H1 (cell line): Measurements from ENCODE around the gene SEC14L5. TPM values are rescaled to one million over a fixed set of nuclear protein-coding genes. Genes with fewer than 3 reads are reported as not detected.

ENCODE experiments used
- CTCF ChIA-PET: fragments of 300-600 bp; sonication (Branson Sonifier 250); formaldehyde crosslinking; loops from one replicate; lab custom pipeline; 2021; ENCODE audit not compliant: partially characterized antibody; lab: Charles Lee
- POLR2A ChIA-PET: fragments of 300-600 bp; sonication (Branson Sonifier 250); formaldehyde crosslinking; loops from one replicate; lab custom pipeline; 2021; ENCODE audit warnings: inconsistent platforms; ENCODE audit not compliant: partially characterized antibody; lab: Charles Lee
- DNase-seq, 2 experiments: peaks; one replicate each; pipeline versions ENCODE4 v3.0.0 to v3.0.0-alpha.2; 2010 to 2022; ENCODE audit warnings: low spot score in 2 of 2, low read depth in 1 of 2, mixed read lengths in 1 of 2
- FAIRE-seq: peaks from 2 replicates; lab custom pipeline; 2011; peaks lifted over from hg19 to GRCh38; lab: Jason Lieb, UNC
- H2AFZ ChIP-seq: 2 replicates; pipeline ENCODE4 v1.8.1; 2012; ENCODE audit warnings: low read length, inconsistent platforms
- H2AK5ac ChIP-seq: 2 replicates; pipeline ENCODE4 v1.6.1; 2013; ENCODE audit warnings: low read depth, low read length
- H2BK120ac ChIP-seq: replicated peaks from 2 replicates; pipeline ENCODE3; 2013; ENCODE audit warnings: low read depth, low read length, inconsistent platforms
- H2BK12ac ChIP-seq: 2 replicates; pipeline ENCODE4 v1.6.1; 2013; ENCODE audit warnings: low read depth, low read length
- H2BK15ac ChIP-seq: 2 replicates; pipeline ENCODE4 v1.6.1; 2013; ENCODE audit warnings: low read length
- H2BK20ac ChIP-seq: 2 replicates; pipeline ENCODE4 v1.6.1; 2013; ENCODE audit warnings: low read length
- H2BK5ac ChIP-seq: 2 replicates; pipeline ENCODE4 v1.6.1; 2013; ENCODE audit warnings: low read depth, low read length
- H3K14ac ChIP-seq: 2 replicates; pipeline ENCODE4 v1.6.1; 2013; ENCODE audit warnings: inconsistent platforms; ENCODE audit not compliant: insufficient read length
- H3K18ac ChIP-seq: 2 replicates; pipeline ENCODE4 v1.6.1; 2013; ENCODE audit warnings: low read length; ENCODE audit errors: extremely low read depth
- H3K23ac ChIP-seq: 2 replicates; pipeline ENCODE4 v1.6.1; 2013; ENCODE audit warnings: inconsistent platforms; ENCODE audit not compliant: insufficient read length
- H3K23me2 ChIP-seq: 2 replicates; pipeline ENCODE4 v1.6.1; 2013; ENCODE audit warnings: low read depth, low read length
- H3K27ac ChIP-seq: 2 replicates; pipeline ENCODE4 v1.6.1; 2011; ENCODE audit warnings: low read depth, low read length, inconsistent platforms
- H3K27me3 ChIP-seq, 4 experiments: replicated peaks in 1 of 4; 1 replicate in 1 of 4; 2 replicates in 3 of 4; pipeline versions ENCODE4 v1.6.1 to v1.8.1; 2011 to 2013; ENCODE audit warnings: low read length in 3 of 4, mild to moderate bottlenecking in 3 of 4, inconsistent platforms in 2 of 4, mixed read lengths in 2 of 4, moderate library complexity in 1 of 4; ENCODE audit not compliant: control insufficient read depth in 3 of 4, insufficient read depth in 3 of 4; ENCODE audit errors: extremely low read depth in 1 of 4
- H3K36me3 ChIP-seq, 4 experiments: 2 replicates each; pipeline versions ENCODE4 v1.6.1 to v1.8.1; 2011 to 2013; ENCODE audit warnings: mild to moderate bottlenecking in 4 of 4, low read length in 3 of 4, moderate library complexity in 2 of 4, control low read depth in 1 of 4, inconsistent platforms in 1 of 4; ENCODE audit not compliant: insufficient read depth in 4 of 4, control insufficient read depth in 2 of 4
- H3K4ac ChIP-seq: replicated peaks from 2 replicates; pipeline ENCODE3; 2013; ENCODE audit warnings: low read length, low read depth, mixed read lengths, inconsistent platforms; ENCODE audit not compliant: insufficient read length
- H3K4me1 ChIP-seq, 4 experiments: replicated peaks in 1 of 4; 1 replicate in 1 of 4; 2 replicates in 3 of 4; pipeline versions ENCODE4 v1.6.1 to v1.8.1; 2011 to 2013; ENCODE audit warnings: low read length in 3 of 4, inconsistent platforms in 2 of 4, mixed read lengths in 1 of 4; ENCODE audit not compliant: insufficient read depth in 4 of 4, control insufficient read depth in 3 of 4
- H3K4me2 ChIP-seq, 2 experiments: 2 replicates each; pipeline versions ENCODE4 v1.6.1 to v1.8.1; 2011 to 2013; ENCODE audit warnings: low read depth in 2 of 2, low read length in 2 of 2, control low read depth in 1 of 2, inconsistent platforms in 1 of 2, mild to moderate bottlenecking in 1 of 2; ENCODE audit not compliant: insufficient read depth in 1 of 2
- H3K4me3 ChIP-seq, 4 experiments: fragments of 200-600, 300-600 bp in 1 of 4; sonication (generic), shearing (Covaris generic), sonication (Bioruptor Twin) in 1 of 4; 2 replicates each; pipeline versions ENCODE4 v1.5.1 to v1.8.1; 2011 to 2016; ENCODE audit warnings: low read length in 4 of 4, low read depth in 3 of 4, control low read depth in 2 of 4, inconsistent platforms in 2 of 4, mild to moderate bottlenecking in 2 of 4, mixed read lengths in 1 of 4, moderate library complexity in 1 of 4; ENCODE audit not compliant: insufficient read depth in 2 of 4; ENCODE audit errors: extremely low read depth in 1 of 4
- H3K56ac ChIP-seq: replicated peaks from 2 replicates; pipeline ENCODE3; 2013; ENCODE audit warnings: low read depth, mild to moderate bottlenecking, mixed read lengths, low read length, inconsistent platforms; ENCODE audit not compliant: insufficient read length
- H3K79me1 ChIP-seq: 2 replicates; pipeline ENCODE4 v1.6.1; 2013; ENCODE audit warnings: low read depth, low read length, control low read depth
- H3K79me2 ChIP-seq, 2 experiments: 2 replicates each; pipeline versions ENCODE4 v1.6.1 to v1.8.1; 2012 to 2013; ENCODE audit warnings: low read length in 2 of 2, mild to moderate bottlenecking in 2 of 2, inconsistent platforms in 1 of 2; ENCODE audit not compliant: insufficient read depth in 2 of 2, control insufficient read depth in 1 of 2
- H3K9ac ChIP-seq, 4 experiments: replicated peaks in 1 of 4; 1 replicate in 1 of 4; 2 replicates in 3 of 4; pipeline versions ENCODE4 v1.6.1 to v1.8.1; 2011 to 2013; ENCODE audit warnings: low read depth in 3 of 4, low read length in 3 of 4, control low read depth in 2 of 4, mild to moderate bottlenecking in 2 of 4, moderate library complexity in 2 of 4, inconsistent platforms in 1 of 4; ENCODE audit errors: extremely low read depth in 1 of 4
- H3K9me3 ChIP-seq, 2 experiments: 2 replicates each; pipeline versions ENCODE4 v1.6.1 to v1.8.1; 2012 to 2013; ENCODE audit warnings: mild to moderate bottlenecking in 2 of 2, moderate library complexity in 2 of 2, control low read depth in 1 of 2, inconsistent platforms in 1 of 2, low read depth in 1 of 2, low read length in 1 of 2, mixed read lengths in 1 of 2; ENCODE audit not compliant: insufficient read depth in 2 of 2
- H4K20me1 ChIP-seq, 2 experiments: replicated peaks in 1 of 2; 2 replicates each; pipeline versions ENCODE3 to v1.8.1; 2011 to 2013; ENCODE audit warnings: inconsistent platforms in 2 of 2, low read length in 2 of 2, mild to moderate bottlenecking in 1 of 2; ENCODE audit not compliant: insufficient read depth in 2 of 2, control insufficient read depth in 1 of 2
- H4K5ac ChIP-seq: 2 replicates; pipeline ENCODE4 v1.6.1; 2013; ENCODE audit warnings: low read length, low read depth, mixed read lengths, inconsistent platforms; ENCODE audit not compliant: insufficient read length
- H4K8ac ChIP-seq: 2 replicates; pipeline ENCODE4 v1.8.0; 2013; ENCODE audit warnings: mild to moderate bottlenecking, moderate library complexity, low read length, inconsistent platforms; ENCODE audit not compliant: insufficient read depth; ENCODE audit errors: extremely low read depth
- H4K91ac ChIP-seq: replicated peaks from 2 replicates; pipeline ENCODE3; 2013; ENCODE audit warnings: low read length, mixed read lengths, inconsistent platforms; ENCODE audit not compliant: insufficient read length
- BCL11A ChIP-seq, 2 experiments: IDR thresholded peaks; one replicate each; pipeline ENCODE4 v1.6.1; 2011; ENCODE audit warnings: low read depth in 2 of 2, low read length in 2 of 2, mild to moderate bottlenecking in 2 of 2
- CBX5 ChIP-seq: fragments of 300-800, 300-1000 bp; sonication (generic); IDR thresholded peaks from 2 replicates; pipeline ENCODE4 v1.7.1; 2016; ENCODE audit warnings: antibody characterized with exemption, low read length, low read depth
- MAFK ChIP-seq: IDR thresholded peaks from 2 replicates; pipeline ENCODE4 v1.6.1; 2012; ENCODE audit warnings: low read depth, mild to moderate bottlenecking, improper control_type of control experiment, low read length
- PHF8 ChIP-seq: fragments of 200-600 bp; sonication (generic); conservative IDR thresholded peaks from 2 replicates; pipeline ENCODE4 v1.7.1; 2012; ENCODE audit warnings: low read depth, mild to moderate bottlenecking, inconsistent platforms, low read length, moderate library complexity
- RAD21 ChIP-seq, 2 experiments: IDR thresholded peaks in 1 of 2; conservative IDR thresholded peaks in 1 of 2; 2 replicates each; pipeline ENCODE4 v1.6.1; 2011; ENCODE audit warnings: low read depth in 2 of 2, low read length in 2 of 2, improper control_type of control experiment in 1 of 2, inconsistent platforms in 1 of 2, mild to moderate bottlenecking in 1 of 2, moderate library complexity in 1 of 2
- SIN3A ChIP-seq, 2 experiments: IDR thresholded peaks in 1 of 2; conservative IDR thresholded peaks in 1 of 2; 2 replicates each; pipeline ENCODE4 v1.6.1; 2011 to 2012; ENCODE audit warnings: low read length in 2 of 2, improper control_type of control experiment in 1 of 2, low read depth in 1 of 2, mild to moderate bottlenecking in 1 of 2
- SP1 ChIP-seq: IDR thresholded peaks from 2 replicates; pipeline ENCODE4 v1.6.1; 2011; ENCODE audit warnings: low read depth, low read length
- SRF ChIP-seq: IDR thresholded peaks from 2 replicates; pipeline ENCODE4 v1.6.1; 2011; ENCODE audit warnings: mild to moderate bottlenecking, low read depth, low read length, moderate library complexity
- TAF7 ChIP-seq: optimal IDR thresholded peaks from 2 replicates; pipeline ENCODE3; 2011; ENCODE audit warnings: low read depth, mild to moderate bottlenecking, inconsistent platforms, low read length, moderate library complexity, borderline replicate concordance
- TEAD4 ChIP-seq: IDR thresholded peaks from 2 replicates; pipeline ENCODE4 v1.6.1; 2012; ENCODE audit warnings: low read depth, low read length, inconsistent platforms, mixed read lengths
- YY1 ChIP-seq: IDR thresholded peaks from 2 replicates; pipeline ENCODE4 v1.6.1; 2011; ENCODE audit warnings: low read depth, mild to moderate bottlenecking, low read length
- WGBS, 2 experiments: shearing (Covaris generic) in 1 of 2; methylation state at CpG; one replicate each; pipeline versions ENCODE4 v1.1.6 to v1.1.7; 2013 to 2015; ENCODE audit warnings: low lambda C conversion rate in 2 of 2, mixed read lengths in 2 of 2, inconsistent platforms in 1 of 2, low coverage in 1 of 2, missing lambda C conversion rate in 1 of 2; ENCODE audit not compliant: insufficient replicate concordance in 2 of 2, insufficient coverage in 1 of 2, insufficient read length in 1 of 2; ENCODE audit errors: extremely low coverage in 1 of 2, missing lambda C conversion rate in 1 of 2; 5-methylcytosine and 5-hydroxymethylcytosine counted together
- polyA plus RNA-seq, 7 experiments: library from polyadenylated mRNA; depleted of rRNA in 3 of 7; stranded (reverse) in 5 of 7; unstranded in 2 of 7; fragments of >200 nt in 5 of 7; fragments of 200-250 nt in 2 of 7; gene quantifications; 1 replicate in 5 of 7; 2 replicates in 1 of 7; 4 replicates in 1 of 7; pipeline versions ENCODE4 v1.2.1 to v1.2.3, GENCODE V29; 2011 to 2013; ENCODE audit warnings: missing spikeins in 2 of 7, mixed read lengths in 2 of 7
- total RNA-seq: library from RNA; stranded (reverse); fragmentation: NEBNext Ultra II Directional; extraction: Animal tissue kit (Norgen Biotek cat#: 25700); gene quantifications from 2 replicates; pipeline ENCODE4 v1.2.1, GENCODE V29; 2021

Gene SEC14L5
- total and polyA plus RNA-seq, 2 of the 8 experiments (the other 6 are each of a cell fraction or from before 2014, with no cell fraction given), result 1.9 to 3.0 TPM

DNA sequence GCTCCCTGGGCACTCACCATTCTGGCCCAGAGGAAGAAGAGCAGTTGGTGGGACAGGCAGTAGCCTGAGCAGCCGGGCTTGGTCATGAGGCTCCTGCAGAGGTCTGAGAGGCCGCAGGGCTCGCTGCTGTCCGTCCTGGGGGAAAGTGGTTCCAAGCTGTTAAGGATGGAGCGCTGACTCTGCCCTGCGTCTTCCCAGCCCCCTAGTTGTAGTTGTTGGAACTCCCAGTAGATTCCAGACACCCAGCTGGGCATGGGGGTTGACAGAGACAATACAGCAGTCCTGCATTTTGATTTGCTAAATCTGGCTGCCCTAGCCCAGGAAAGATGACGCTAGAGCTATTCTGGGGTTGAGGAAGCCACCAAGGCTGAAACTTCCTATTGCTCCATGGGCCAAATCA lies 100.3 kb downstream of the SEC14L5 start:
- H2AFZ ChIP-seq, result no peak overlapping the region
- WGBS, 2 experiments, result 9% methylated on average over 7 of the region's 7 CpGs; no CpG with 5 or more reads in 1 of the 2 experiments
- H2BK12ac ChIP-seq, result no peak overlapping the region; the same call in 1 of the 2 replicates
- H2BK120ac ChIP-seq, result no peak overlapping the region
- H3K4me1 ChIP-seq, result peaks cover 0 to 24% (median 14%) of the 10 kb centered on the region in 4 experiments; a peak in 6 of 7 replicates
- H3K56ac ChIP-seq, result no peak overlapping the region
- H3K4me3 ChIP-seq, result peak overlapping the region in 1 of 4 experiments; percentile 10; a peak in 2 of 8 replicates
- H2BK5ac ChIP-seq, result peak overlapping the region; percentile 78
- peak overlapping the region; percentile 90; the same call in 1 of the 2 replicates for H3K18ac ChIP-seq
- peak overlapping the region; percentile 51 to 54 for H3K4me2 ChIP-seq
- H3K9me3 ChIP-seq, result no peaks in the 10 kb centered on the region
- ChIA-PET POLR2A (interaction anchor here (0.9 to 3.0 kb wide), 7 partner anchors 11 to 30 kb away, joined by 3 to 17 read pairs (median 6); partner anchors contain the start of gene ALG1), CTCF (interaction anchor here (0.6 to 28.8 kb wide), 20 partner anchors 8 to 558 kb away, joined by 3 to 625 read pairs (median 4); partner anchors contain the start of genes ALG1 and EEF2KMT)
- H3K9ac ChIP-seq, result no peak overlapping the region
- H4K8ac ChIP-seq, result no peak overlapping the region; the same call in 1 of the 2 replicates
- H3K27me3 ChIP-seq, result no peaks in the 10 kb centered on the region
- peak overlapping the region; percentile 81 for H4K5ac ChIP-seq
- no peak overlapping the region for H3K23ac ChIP-seq
- FAIRE-seq (peak; percentile 92), DNase-seq (peak in 1 of 2 experiments; percentile 79)
- peak overlapping the region; percentile 93; the same call in 1 of the 2 replicates for H2BK20ac ChIP-seq
- no peak overlapping the region for H3K14ac ChIP-seq
- H4K91ac ChIP-seq, result no peak overlapping the region
- H4K20me1 ChIP-seq, result no peaks in the 10 kb centered on the region
- H3K23me2 ChIP-seq, result no peaks in the 10 kb centered on the region; the same call in 1 of the 2 replicates
- H3K79me1 ChIP-seq, result no peaks in the 10 kb centered on the region
- H2AK5ac ChIP-seq, result peak overlapping the region; percentile 39; the same call in 1 of the 2 replicates
- no peak overlapping the region for H3K4ac ChIP-seq
- H3K36me3 ChIP-seq, result no peaks in the 10 kb centered on the region
- H3K79me2 ChIP-seq, result no peaks in the 10 kb centered on the region
- 0 out of 2 replicates have a peak overlapping the region, but pooled peaks have one; percentile 93 for H2BK15ac ChIP-seq
- H3K27ac ChIP-seq, result no peak overlapping the region; the same call in 1 of the 2 replicates
- no peak for TF ChIP-seq MAFK
- peak in 1 of 2 experiments; percentile 54; a peak in 2 of 4 replicates for TF ChIP-seq SIN3A (conservative IDR thresholded peaks at IDR 0.05 in 1 of 2, IDR thresholded peaks at IDR 0.05 in 1 of 2; ENCODE audit: low read depth in 1 of 2, low read length in 2 of 2)
- TF ChIP-seq YY1, result peak; percentile 51; the same call in 1 of the 2 replicates
- no peak for TF ChIP-seq CBX5
- peak; percentile 43 to 53; a peak in 3 of 4 replicates for TF ChIP-seq RAD21 (IDR thresholded peaks at IDR 0.05 in 1 of 2, conservative IDR thresholded peaks at IDR 0.05 in 1 of 2; ENCODE audit: low read depth in 2 of 2, low read length in 2 of 2)
- TF ChIP-seq SP1, result peak; percentile 46; the same call in 1 of the 2 replicates
- no peak for TF ChIP-seq BCL11A (IDR thresholded peaks at IDR 0.05; ENCODE audit: low read depth in 2 of 2, low read length in 2 of 2)
- no peak for TF ChIP-seq SRF
- TF ChIP-seq TAF7, result no peak
- TF ChIP-seq TEAD4, result peak; percentile 85
- no peak for TF ChIP-seq PHF8
